ENCODE results near the gene GPC3.
A peak's percentile ranks its signal among the peaks of the same experiment; 100 is the strongest.

GRCh38 chrX:133958997-133959688 is 26.3 kb downstream of the GPC3 start:
- TF ChIP-seq CTCF (IDR thresholded peaks at IDR 0.05) (peak in 1 of 3 experiments; percentile 4), POLR2AphosphoS5 (IDR thresholded peaks at IDR 0.05) (no peak)

Measured in esophagus muscularis mucosa (tissue), 3 donors.